Neural cell (in vitro differentiated cells): ENCODE results near the gene CSNK1E.

Experiments used
- CTCF ChIP-seq: fragments of 450-650 bp; IDR thresholded peaks from 2 replicates; pipeline ENCODE4 v1.5.1; 2014; ENCODE audit warnings: antibody characterized with exemption, mild to moderate bottlenecking, moderate library complexity; ENCODE audit not compliant: poor library complexity, severe bottlenecking
- POLR2AphosphoS5 ChIP-seq: IDR thresholded peaks from 2 replicates; pipeline ENCODE4 v1.6.1; 2012

- no peak for TF ChIP-seq CTCF
- TF ChIP-seq POLR2AphosphoS5 = no peak
Observed at GRCh38 chr22:38285018-38285417, 32.2 kb downstream of the CSNK1E start.
